GM10847 (cell line): Measurements from ENCODE around the gene PGC.
A peak's percentile ranks its signal among the peaks of the same experiment; 100 is the strongest.

ENCODE experiments used
- POLR2A ChIP-seq: IDR thresholded peaks from 2 replicates; pipeline ENCODE4 v1.6.1; 2011; ENCODE audit not compliant: insufficient read length; ENCODE audit errors: extremely low read depth

PGC gene

DNA sequence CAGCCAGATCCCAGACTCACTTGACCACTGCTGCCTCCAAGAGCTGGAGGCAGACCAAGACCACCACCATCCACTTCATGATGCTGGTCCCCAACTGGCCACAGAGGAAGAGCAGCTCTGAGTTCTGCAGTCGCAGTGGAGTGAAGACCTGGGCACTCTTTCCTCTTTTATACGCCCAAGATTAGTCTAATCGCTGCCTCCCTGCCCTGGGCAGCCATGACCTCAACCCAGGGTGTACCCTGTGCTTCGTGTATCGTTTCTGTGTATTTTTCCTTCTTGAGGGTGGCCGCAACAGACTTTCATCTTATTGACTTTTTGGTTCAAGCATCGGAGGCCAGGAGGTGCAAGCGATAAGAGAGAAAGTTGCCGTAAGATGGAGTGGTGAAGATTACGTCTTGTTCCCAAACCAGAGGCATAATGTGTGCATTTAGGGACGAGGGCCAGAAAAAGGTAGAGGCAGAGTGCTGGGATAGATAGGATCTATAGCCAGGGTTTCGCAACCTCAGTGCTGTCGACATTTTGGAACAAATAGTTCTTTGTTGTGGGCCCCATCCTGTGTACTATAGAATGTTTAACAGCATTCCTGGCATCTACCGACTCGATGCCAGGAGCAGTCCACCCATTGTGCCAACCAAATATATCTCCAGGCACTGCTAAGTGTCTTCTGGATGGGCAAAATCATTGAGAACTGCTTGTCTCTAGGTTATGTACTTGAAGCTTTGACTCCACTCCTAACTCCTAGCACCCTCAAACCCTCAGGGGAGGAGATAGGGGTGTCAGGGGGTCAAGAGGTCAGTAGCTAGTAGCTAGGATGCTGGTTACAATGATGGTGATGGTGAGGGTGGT, at the start of gene PGC:
Gene PGC (minus strand): TSS at position 142 of the 846 bp plus-strand sequence. CDS start 63 bp downstream, at position 79.
- no peak for TF ChIP-seq POLR2A

DNA sequence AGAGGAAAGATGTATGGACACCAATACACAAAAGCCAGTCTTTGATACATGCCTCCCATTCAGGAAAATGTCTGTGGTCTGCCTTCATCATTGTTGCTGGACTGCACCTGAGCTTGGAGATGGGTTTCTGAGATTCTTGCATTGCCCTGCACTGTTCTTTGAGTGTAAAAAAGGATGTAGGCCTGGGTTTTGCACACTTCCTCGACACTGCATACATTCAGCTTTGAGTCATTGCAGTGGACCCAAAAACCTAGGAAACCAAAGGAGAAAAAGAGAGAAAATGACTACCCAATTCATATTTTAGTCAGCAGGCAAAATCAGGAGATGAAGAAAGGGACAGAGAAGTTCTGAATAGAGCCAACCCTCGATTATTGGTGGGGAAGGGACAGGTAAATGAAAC, 49.3 kb upstream of the PGC start:
- TF ChIP-seq POLR2A: no peak

DNA sequence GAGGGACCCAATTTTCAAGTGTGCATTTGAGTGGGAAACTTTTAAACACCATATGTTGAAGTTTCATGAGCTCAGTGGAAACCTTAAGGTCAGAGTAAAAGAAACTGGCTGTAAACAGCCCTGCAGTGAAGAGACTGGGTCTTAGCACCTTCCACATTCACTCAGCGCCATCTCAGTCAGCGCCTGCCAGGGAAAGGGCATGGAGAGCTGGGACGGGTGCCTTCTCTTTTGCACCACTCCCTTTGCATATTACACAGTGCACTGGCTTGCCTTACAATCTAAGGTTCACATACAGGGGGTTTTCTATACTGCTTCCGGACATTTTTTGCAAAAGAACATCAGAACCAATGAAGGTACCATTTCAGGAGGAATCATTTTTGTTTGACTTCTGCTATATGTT, 44.8 kb upstream of the PGC start:
- TF ChIP-seq POLR2A: no peak

DNA sequence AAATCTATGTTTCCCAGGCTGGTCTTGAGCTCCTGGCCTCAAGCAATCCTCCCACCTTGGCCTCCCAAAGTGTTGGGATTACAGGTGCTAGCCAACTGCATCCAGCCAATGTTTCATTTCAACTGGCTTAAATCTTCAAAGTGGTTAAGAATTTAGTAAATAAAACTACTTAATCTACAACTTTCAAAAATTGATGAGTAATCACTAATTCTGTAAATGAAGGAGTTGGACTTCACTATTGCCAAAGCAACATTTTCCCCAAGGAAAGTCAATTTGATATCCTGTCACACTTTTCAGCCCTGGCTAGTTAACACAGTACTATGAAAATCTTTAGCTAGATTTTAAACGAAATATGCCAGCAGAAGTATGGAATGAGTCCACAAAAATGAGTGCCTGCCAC, 44.1 kb upstream of the PGC start:
- no peak for TF ChIP-seq POLR2A

DNA sequence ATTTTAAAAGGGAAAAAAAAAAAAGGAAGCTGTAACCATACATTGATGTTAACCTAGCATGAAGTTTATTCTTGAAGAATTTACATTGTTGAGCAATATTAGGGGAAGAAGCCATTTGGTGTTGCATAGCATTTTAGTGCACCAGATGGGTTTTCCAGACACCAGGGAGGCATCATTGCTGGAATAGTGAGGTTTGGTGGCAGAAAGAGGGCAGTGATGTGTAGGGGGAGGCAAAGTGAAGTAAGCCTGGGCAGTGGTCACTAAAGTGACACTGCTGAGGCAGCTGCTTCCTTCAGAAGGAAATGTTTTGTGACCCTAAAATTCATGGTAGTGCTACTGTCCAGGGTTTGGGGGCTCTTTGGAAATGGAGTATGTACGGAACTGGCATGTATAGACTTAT, 42.8 kb upstream of the PGC start:
- no peak for TF ChIP-seq POLR2A

DNA sequence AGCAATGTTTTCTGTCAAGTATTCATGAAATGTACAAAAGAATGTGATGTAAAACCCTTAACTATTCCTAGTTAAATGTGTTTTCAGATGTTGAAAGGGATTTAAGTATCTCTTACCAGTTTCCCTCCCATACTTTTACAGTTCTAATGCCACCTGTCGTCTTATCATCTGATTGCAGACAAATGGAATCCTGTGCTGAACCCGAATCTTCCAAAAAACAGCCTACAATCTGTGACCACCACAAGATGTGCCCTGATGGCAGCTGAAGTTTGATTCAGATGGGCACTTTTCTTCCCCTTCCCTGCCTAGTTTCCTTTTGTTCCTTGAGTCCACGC, 42.2 kb upstream of the PGC start:
- TF ChIP-seq POLR2A: no peak

DNA sequence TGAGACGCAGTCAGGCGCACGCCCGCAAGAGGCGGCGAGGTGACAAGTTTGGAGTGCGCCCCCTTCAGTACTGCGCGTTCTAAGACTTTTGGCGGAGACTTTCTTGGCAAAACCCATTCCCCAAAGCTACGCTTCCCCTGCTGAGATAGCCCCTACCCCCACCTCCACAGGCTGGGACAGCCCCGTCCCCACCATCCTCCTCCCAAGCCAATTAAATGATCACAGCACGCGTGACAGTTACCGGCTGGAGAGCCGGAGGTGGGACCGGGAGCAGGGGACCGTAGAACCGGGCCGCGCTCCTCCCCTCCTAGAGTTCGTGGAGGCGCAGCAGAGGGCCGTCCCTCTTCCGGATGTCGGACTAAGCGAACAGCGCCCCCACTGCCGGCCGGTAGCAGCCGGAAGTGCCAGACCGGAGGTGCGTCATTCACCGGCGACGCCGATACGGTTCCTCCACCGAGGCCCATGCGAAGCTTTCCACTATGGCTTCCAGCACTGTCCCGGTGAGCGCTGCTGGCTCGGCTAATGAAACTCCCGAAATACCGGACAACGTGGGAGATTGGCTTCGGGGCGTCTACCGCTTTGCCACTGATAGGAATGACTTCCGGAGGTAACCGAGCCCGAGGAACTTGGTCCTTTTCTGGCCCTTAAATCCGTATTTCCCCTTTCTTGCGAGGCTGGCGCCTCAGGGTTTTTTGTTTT, 40.2 kb upstream of the PGC start, which contains the start of gene TOMM6:
Gene TOMM6 (plus strand): TSS at position 476 of the 699 bp plus-strand sequence. CDS start 4 bp downstream, at position 480.
- peak; percentile 84 for TF ChIP-seq POLR2A

DNA sequence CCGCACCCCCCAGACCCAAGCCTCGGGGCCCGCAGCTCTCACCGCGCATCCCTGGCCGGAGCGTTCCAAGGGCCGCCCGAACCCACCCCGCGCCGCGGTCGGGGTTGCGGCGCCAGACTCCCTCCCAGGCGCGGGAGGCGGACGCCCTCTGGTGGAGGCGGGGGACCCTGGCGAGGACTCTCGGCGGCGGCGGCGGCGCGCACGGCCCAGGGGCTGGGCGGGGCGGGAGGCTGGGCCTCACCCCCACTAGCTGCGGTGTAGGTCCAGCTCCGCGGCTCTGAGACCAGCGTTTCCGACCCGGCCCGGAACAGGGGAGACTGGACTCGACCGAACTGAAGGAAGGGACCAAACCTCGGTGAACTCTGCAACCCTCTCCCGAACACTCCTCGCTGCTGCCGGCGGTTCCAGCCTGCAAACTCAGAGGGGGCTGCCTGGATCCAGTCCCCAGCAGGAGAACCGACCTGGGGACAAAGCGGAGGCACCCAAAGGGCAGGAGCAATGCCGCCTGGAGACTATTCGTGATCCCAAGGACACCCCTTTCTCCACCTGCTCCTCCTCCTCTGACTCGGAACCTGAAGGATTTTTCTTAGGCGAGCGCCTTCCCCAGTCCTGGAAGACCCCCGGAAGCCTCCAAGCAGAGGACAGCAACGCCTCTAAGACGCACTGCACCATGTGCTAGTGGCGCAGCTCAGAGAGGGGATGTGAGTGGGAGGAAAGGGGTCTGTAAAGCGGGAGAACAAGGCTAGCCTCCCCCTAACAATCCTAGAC, 39.4 kb upstream of the PGC start:
- TF ChIP-seq POLR2A: no peak

DNA sequence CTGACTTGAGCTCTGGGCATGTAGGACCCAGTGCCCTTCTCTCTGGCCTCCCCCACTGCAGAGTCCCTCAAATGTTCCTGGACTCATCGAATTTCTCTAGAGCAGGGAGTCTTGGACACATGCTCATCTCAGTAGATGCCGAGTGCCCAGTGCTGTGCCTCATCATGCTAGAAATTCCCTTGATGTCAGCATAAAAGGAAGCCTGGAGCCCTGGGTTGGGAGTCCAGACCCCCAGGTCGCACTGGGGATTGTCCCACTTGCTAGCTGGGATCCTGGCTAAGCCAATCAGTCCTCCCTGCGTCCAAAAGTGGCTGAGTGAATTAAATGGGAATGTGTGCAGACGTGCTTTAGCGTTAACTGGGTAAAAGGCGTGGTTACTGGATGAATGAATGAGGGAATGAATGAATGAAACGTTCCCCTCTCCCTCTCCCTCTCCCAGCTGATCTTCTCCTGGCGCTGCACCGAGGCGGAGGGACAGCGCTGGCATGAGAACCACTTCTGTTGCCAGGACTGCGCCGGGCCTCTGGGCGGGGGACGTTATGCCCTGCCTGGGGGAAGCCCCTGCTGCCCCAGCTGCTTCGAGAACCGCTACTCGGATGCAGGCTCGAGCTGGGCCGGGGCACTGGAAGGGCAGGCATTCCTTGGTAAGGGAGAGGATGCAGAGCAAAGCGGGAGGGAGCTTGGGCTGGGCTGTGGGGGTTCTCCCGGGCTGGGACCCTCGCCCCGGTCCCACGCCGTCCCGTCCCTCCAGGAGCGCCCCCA, 38.7 kb upstream of the PGC start:
- no peak for TF ChIP-seq POLR2A

DNA sequence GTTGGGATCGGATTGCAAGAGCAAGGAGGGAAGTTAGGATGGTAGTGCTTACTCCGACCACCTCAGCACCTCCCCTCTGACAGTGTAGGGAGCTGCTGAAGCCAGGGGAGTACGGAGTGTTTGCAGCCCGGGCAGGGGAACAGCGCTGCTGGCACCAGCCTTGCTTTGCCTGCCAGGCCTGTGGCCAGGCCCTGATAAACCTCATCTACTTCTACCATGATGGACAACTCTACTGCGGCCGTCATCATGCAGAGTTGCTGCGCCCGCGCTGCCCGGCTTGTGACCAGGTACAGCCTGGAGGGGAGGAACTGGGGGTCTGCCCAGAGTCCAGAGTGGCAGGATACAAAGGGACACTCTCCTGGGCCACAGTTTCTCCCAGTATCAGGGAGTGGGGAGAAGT, 38.1 kb upstream of the PGC start:
- TF ChIP-seq POLR2A: no peak

DNA sequence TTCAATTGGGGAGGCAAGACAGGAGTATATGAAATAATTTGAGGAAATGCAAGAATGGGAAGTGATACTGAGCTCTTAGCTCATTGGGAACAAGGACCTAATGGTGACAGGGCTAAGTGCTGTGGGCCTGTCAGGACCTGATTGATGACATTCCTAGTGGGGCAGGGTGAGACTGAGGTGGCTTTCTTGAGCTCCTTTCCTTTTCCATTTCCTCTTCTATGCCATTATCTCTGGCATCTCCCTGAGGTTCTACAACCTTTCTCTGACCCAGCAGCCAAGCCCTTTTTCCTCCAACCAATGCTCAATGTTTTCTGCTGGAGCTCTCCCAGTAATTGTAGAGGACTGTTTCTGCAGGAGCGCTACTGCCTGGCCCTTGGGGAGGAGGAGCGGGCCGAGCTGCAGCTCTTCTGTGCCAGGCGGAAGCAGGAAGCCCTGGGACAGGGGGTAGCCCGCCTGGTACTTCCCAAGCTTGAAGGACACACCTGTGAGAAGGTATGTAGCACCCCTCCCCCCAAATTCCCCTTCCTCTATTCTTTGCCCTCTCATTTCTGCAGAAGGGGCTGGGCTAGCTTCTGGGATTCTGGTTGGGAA, 37.5 kb upstream of the PGC start:
- TF ChIP-seq POLR2A: no peak

DNA sequence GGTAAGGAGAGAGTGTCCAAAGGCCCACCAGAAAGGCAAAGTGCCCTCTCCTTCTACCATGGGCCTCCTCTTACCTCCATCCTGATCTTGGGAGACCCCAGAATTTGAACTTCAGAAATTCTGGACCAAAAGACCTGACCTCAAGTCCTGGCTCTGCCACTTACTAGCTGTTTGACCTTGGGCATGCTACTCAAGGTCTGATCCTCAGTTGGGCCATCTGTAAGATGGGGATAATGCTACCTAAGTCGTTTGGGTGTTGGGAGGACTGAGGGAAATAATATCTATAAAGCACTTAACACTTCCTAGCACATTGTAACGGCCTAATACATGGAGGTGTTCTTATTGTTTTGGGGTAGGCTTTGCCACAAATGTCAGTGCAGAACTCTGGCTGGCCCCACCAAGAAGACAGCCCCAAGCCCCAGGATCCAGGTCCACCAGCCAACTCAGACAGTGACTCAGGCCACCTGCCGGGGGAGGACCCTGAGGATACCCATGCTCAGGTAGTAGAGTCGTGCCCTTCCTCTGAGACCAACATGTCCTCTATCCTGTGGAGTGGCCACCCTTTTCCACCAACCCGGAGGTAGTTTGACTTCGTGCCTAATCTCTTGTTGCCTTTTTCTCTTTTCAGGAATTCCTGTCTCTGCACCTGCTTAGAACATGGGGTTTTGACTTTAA, 36.0 kb upstream of the PGC start:
- no peak for TF ChIP-seq POLR2A

DNA sequence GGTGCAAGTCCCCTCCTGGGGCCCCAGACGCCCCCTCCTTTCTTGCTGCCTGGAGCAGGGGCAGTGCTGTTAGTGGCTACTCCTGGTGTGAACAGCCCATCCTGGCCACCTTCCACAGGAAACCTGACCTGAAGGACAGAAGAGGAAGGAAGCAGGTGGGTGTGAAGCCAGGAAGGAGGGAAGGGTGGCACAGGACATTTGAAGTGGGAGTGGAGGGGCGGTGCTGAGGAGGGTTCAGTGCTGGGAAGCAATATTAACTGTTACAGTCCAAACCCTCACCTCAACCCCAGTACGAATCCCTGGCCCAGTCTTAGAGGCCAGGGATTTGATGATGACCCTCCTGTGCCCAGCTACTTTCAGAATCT, 34.2 kb upstream of the PGC start:
- TF ChIP-seq POLR2A: no peak
